NCI-H2081 (cell line): ENCODE results near the gene TBC1D9B.

Experiments used
- DNase-seq, 2 experiments: peaks; one replicate each; lab custom pipeline; 2025; lab: John Stamatoyannopoulos, UW

The TBC1D9B gene

DNA sequence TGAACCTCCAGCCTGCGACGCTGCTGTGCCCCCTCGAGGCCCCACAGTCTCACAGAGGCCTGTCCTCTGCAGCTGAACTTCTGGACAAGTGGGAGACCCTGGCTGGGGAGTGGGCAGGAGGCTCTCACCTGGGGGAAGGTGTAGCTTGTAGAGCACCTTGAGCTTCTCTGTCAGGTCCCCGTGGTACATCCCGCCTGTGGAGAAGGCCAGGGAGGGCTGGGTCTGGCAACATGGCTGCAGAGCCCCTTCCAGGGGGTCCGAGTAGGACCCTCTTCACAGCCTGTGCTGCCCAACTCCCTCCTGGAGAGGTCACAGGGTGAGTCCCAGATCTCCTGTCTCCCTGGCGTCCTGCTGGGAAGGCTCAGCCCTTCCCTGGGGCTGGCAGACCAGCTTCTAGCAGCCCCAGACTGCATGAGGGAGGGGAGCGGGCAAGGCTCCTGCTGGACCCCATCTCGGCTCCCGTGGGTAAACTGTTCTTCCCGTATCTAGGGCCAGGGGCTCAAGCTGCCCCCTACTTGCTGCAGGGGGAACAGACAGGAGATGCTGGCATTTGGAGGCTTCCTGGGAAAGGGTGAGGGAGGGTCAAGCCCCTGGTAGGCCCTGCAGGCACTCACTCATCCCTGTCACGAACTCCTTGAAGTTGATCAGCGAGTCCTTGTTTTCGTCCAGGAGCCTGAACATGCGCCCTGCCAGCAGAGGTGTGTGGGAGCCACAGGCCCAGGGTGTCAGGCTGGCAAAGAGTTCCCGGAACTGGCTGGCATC is 37.9 kb downstream of the TBC1D9B start:
- no peak for DNase-seq

DNA sequence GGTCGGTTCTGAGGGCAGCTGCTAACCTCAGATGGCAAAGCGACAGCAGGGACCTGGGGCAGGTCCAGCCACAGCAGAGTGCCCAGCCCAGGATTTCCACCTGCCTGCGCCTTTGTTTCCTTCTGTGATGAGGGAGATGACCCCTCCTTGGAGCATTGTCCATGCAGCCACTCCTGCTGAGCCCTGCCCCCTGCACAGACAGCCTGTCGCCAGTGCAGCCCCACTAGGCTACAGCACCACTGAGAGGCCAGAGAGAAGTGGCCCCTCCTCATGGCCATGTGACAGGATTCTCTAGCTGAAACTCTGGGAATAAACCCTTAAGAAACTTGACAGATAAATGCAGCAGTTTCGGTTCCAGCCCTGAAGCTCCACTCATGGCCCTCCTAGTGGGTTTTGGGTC is 38.6 kb downstream of the TBC1D9B start:
- no peak for DNase-seq

DNA sequence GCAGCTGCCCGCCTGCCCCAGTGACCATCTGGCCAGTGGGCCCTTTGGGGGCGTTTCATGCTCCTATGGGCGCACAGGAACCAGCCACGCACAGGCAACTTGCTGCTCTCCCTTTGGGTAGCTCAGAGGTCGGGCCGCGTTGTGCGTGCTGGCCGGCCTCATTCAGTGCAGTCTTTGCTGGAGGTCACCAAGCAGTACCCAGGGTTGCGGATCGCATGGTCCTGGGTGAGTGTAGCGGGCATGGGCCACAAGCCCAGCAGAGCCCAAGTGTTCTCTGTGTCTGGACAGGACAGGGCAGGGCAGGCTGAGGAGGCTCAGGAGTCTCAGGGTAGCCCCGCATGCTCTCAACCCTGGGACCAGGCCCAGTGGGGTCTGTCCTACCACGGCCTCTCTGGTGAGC is 39.2 kb downstream of the TBC1D9B start:
- no peak for DNase-seq

- DNase-seq, result no peak
These were observed 40.2 kb downstream of the TBC1D9B start for GRCh38 chr5:179867476-179867875.

GRCh38 chr5:179867079-179867465 is 40.6 kb downstream of the TBC1D9B start:
- no peak for DNase-seq

DNA sequence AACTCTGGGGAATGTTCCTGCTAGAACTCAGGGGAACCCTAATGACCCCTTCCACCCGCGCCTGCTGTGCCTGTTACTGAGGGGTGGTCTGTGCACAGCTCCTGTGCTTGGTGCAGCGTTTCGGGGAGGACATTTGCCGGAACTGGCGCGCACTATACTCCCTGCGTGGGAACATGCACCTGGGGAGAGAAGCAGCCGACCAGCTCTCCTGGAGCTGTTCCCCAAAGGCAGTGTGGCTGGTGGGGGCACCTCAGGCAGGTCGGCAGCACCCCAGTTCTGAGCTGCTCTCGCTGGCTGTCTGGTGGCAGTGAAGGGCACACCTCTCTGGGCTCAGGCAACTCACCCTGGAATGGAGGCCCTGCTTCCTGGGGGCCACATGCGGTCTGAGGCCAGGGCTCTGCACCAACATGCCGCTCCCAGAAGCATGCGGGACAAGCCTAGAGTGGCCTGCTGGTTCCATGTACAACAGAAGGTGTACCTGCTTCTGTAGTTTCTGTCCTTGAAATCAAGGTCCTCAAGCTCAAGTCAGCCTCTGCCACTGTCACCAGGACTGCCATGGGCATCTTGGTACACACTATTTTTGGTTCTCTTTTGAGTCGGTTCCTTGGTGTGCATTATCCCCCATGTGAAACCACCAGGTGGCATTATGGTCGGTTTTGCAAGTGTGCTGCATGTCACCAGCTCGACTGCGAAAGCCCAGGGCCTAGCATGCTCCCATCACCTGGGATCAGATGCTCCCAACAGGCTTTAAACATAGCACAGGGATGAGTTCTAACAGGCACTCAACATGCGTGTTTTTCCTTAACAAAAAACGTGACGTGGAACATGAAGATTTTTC is 41.2 kb downstream of the TBC1D9B start:
- DNase-seq, result no peak

DNA sequence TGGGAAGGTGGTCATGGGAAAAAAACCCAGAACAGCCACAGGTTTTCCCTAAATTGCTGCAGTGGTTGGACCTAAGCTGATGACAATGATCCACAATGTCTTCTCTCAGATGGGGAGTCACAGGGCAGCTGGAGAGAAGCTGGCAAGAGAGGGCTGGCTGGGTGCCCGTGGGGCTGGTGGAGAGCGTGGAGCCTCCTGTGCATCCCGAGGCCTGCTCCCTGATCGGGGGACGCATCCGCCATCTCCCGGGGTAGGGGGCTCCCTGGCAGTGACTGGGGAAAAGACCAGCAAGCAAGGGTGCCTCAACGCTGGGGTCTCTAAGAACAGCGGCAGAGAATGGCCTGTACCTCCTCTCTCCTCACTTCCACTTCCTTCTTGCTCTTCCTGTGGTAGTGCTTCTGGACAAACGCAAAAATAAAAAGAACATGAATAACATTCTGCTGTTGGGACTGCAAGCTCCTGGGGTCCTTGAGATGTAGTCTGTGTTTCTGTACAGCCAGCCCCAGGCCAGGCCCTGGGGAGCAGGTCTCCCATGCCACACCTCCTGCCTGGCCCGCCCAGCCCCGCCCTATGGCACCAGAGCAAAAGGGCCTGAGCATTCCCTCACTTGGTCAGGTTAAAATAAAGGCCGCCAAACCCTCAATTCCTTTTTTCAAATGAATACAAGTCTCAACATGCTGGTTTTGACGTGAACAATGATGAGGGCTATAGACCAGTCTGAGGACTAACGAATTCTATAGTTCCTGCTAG is 42.0 kb downstream of the TBC1D9B start:
- DNase-seq, result no peak

- DNase-seq, result no peak
These were observed 43.0 kb downstream of the TBC1D9B start for GRCh38 chr5:179864686-179865085.

DNA sequence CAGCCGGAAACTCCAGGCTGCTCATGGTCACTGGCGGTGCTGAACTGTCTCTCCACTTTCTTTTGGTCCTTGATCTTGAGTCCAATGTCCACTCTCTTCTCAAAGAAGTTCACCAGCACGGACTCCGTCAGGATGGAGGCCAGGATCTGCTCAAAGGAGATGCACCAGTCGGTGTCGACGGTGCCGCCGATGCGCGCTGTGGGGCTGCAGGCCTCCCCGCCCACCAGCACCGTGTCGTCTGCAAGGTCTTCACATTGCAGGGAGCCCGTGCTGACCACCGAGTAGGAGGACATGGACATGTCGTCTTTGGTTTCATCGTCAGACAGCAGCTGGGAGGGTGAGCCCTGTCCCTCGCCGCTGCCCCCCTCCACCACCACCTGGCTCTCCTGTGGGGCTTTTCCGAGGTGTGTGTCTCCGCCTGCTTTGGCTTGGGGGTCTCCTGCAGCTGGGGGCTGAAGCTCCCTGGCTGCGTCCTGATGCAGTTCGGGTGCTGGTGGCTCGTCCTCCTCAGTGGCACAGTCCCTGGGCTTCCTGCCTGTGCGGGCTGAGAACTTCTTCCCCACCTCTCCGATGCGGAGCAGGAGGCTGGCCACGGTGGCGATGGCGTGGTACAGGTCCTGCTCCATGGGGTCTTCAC is 44.1 kb downstream of the TBC1D9B start:
- DNase-seq, result no peak

GRCh38 chr5:179862891-179863290 is 44.8 kb downstream of the TBC1D9B start:
- no peak for DNase-seq

DNA sequence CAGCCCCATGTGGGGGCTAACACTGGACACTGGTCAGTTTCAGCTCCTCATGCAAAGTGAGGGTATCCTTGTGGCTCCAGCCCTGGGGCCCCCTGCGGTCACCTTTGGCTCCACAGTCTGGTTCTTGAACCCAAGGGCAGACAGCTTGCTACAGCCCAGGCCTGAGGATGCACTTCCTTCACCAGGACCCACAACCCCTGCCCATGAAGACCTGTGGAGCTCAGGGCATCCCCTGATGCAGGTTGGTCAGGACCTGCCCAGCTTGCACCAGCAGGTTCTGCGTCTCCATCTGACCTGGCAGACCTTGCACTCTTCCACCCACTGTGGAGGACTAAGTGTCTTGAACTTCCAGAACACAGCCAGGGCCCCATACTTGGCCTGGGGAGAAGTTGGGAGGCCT is 45.4 kb downstream of the TBC1D9B start:
- no peak for DNase-seq

- DNase-seq, result no peak
These were observed 47.4 kb downstream of the TBC1D9B start for GRCh38 chr5:179860301-179860700.

DNA sequence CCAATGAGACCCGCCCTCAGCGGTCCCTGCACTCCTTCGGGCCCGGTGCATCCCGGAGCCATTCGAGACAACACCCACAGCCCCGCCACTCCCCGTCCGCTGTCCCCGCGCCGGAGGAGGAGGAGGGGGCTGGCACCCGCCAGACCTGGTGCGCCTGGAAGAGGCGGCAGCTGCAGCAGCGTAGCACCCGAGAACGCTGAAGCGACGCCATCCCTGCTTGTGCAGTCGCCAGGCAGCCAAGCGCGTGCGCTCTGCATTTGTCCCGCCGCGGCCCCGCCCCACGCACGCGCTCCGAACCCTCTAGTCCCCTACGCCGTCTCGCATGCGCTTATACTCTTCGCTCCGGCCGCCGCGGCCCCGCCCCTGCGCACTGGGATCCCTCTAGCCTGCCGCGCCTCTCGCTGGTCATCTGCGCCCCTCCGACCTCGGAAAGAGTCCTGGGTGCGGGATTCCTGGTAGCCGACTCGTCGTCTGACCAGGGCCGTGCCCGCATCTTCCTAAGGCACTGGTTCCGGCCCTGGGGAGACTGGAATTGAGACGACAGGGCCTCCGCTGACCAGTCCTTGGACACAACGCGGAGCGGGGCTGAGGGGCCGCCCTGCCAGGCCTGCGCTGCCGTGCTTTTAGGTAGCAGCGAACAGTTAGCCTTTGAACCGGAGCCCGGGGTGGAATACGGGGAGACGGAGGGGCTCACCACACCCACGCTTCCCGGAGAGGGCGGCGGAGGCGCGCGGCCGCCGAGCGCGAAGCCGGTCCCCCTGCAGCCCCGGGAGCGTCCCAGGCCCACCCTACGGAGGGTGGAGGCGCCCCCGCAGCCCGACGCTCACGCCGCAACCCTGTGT is 48.9 kb downstream of the TBC1D9B start, which contains the start of gene MRNIP:
TSS of gene MRNIP (minus strand) at position 232 of the 842 bp plus-strand sequence. CDS start at position 211, 21 bp downstream.
- peak; percentile 92 to 97 for DNase-seq

DNA sequence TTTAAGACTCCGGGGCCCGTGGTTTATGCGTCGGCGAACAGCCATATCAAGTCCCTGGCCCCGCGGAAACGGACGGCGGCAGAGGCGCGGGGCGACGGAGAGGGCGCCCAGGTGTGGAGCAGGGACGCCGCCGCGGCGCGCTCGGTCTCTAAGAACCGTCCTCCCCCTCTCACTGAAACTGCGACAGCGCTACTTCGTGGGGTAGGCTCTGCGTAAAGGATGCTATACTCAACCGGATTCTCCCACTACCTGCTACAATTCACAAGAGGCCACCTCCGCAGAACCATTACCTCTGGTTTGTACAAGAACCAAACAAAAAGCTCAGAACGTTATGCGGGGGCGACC is 49.5 kb downstream of the TBC1D9B start:
- DNase-seq, result peak; percentile 30 to 48

DNA sequence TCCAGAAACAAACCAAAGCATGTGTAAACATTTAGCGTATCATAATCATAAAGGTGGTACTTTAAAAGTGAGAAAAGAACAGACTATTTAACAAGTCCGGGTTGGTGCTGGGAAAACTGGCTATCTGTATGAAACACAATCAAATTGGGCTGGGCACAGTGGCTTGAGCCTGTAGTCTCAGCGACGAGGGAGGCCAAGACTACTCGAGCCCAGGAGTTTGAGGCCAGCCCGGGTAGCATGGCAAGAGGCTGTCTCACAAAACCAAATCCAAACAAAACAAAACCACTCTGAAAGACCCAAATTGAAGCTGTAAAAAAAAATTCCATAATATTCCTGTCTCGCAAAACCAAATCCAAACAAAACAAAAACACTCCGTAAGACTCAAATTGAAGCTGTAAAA is 53.3 kb downstream of the TBC1D9B start:
- DNase-seq, result no peak

- DNase-seq, result no peak
These were observed 54.6 kb downstream of the TBC1D9B start for GRCh38 chr5:179852993-179853547.

GRCh38 chr5:179841621-179842020 is 66.1 kb downstream of the TBC1D9B start:
- DNase-seq, result no peak

DNA sequence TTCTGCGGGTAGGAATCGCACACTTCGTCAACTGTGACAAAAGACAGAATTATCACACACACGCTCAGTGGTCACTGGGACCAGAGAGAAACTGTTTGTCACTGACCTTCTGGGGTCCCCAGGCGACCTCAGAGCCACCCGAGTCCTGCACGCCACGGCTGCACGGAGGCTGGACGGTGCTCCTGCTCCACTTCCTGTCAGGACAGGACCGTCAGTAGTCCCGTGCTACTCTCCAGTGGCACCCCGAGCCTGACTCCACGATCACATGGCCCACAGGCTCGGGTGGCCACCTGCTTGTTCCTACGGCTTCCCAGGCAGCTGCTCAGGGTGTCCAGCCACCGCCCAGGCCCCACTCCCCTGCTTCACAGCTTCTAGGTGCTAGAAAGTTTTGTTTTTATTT is 66.9 kb downstream of the TBC1D9B start:
- no peak for DNase-seq

GRCh38 chr5:179840321-179840720 is 67.4 kb downstream of the TBC1D9B start:
- no peak for DNase-seq

- DNase-seq, result no peak
These were observed 68.1 kb downstream of the TBC1D9B start for GRCh38 chr5:179839328-179840256.
